HEK293 (cell line): ENCODE data around the gene MRLN.

Experiments
- HOXD13 ChIP-seq: sonication (generic); formaldehyde crosslinking; IDR thresholded peaks from 2 replicates; pipeline ENCODE4 v1.8.0; 2022; ENCODE audit warnings: missing genetic modification reagents, borderline replicate concordance
- KLF10 ChIP-seq: fragments of 450-650 bp; IDR thresholded peaks from 2 replicates; pipeline ENCODE4 v1.5.1; 2018; ENCODE audit warnings: missing biosample characterization, mild to moderate bottlenecking, missing genetic modification characterization
- KLF16 ChIP-seq: fragments of 450-650 bp; formaldehyde crosslinking; IDR thresholded peaks from 2 replicates; pipeline ENCODE4 v1.5.1; 2017; ENCODE audit warnings: missing biosample characterization, missing genetic modification characterization
- SALL2 ChIP-seq: fragments of 450-650 bp; formaldehyde crosslinking; IDR thresholded peaks from 2 replicates; pipeline ENCODE4 v1.5.0; 2017; ENCODE audit warnings: missing biosample characterization, mild to moderate bottlenecking, missing genetic modification characterization, borderline replicate concordance
- SP3 ChIP-seq: fragments of 450-650 bp; formaldehyde crosslinking; IDR thresholded peaks from 2 replicates; pipeline ENCODE4 v1.5.1; 2016; ENCODE audit warnings: missing biosample characterization, missing genetic modification characterization
- SP7 ChIP-seq: fragments of 450-650 bp; formaldehyde crosslinking; IDR thresholded peaks from 2 replicates; pipeline ENCODE4 v1.5.1; 2016; ENCODE audit warnings: missing biosample characterization, missing genetic modification characterization
- ZBTB1 ChIP-seq: fragments of 450-650 bp; formaldehyde crosslinking; IDR thresholded peaks from 2 replicates; pipeline ENCODE4 v1.5.1; 2016; ENCODE audit warnings: missing biosample characterization, missing genetic modification characterization
- ZBTB17 ChIP-seq: fragments of 450-650 bp; formaldehyde crosslinking; IDR thresholded peaks from 2 replicates; pipeline ENCODE4 v1.5.1; 2016; ENCODE audit warnings: missing biosample characterization, missing genetic modification characterization
- ZBTB21 ChIP-seq: fragments of 450-650 bp; formaldehyde crosslinking; IDR thresholded peaks from 2 replicates; pipeline ENCODE4 v1.5.1; 2017; ENCODE audit warnings: missing biosample characterization, missing genetic modification characterization
- ZBTB48 ChIP-seq: fragments of 450-650 bp; formaldehyde crosslinking; IDR thresholded peaks from 2 replicates; pipeline ENCODE4 v1.5.1; 2016; ENCODE audit warnings: missing biosample characterization, missing genetic modification characterization
- ZBTB8A ChIP-seq: fragments of 450-650 bp; formaldehyde crosslinking; IDR thresholded peaks from 2 replicates; pipeline ENCODE4 v1.5.1; 2016; ENCODE audit warnings: missing biosample characterization, missing genetic modification characterization
- ZEB2 ChIP-seq: fragments of 450-650 bp; formaldehyde crosslinking; IDR thresholded peaks from 2 replicates; pipeline ENCODE4 v1.5.1; 2016; ENCODE audit warnings: missing biosample characterization, missing genetic modification characterization
- ZFP37 ChIP-seq: fragments of 450-650 bp; formaldehyde crosslinking; IDR thresholded peaks from 2 replicates; pipeline ENCODE4 v1.5.1; 2016; ENCODE audit warnings: missing biosample characterization, missing genetic modification characterization
- ZFP69B ChIP-seq: fragments of 450-650 bp; formaldehyde crosslinking; IDR thresholded peaks from 2 replicates; pipeline ENCODE4 v1.5.1; 2016; ENCODE audit warnings: missing biosample characterization, missing genetic modification characterization
- ZNF114 ChIP-seq: fragments of 450-650 bp; formaldehyde crosslinking; IDR thresholded peaks from 2 replicates; pipeline ENCODE4 v1.5.0; 2017; ENCODE audit warnings: missing biosample characterization, missing genetic modification characterization
- ZNF239 ChIP-seq: fragments of 450-650 bp; formaldehyde crosslinking; IDR thresholded peaks from 2 replicates; pipeline ENCODE4 v1.5.1; 2016; ENCODE audit warnings: missing biosample characterization, missing genetic modification characterization
- ZNF311 ChIP-seq: fragments of 450-650 bp; formaldehyde crosslinking; IDR thresholded peaks from 2 replicates; pipeline ENCODE4 v1.5.1; 2017; ENCODE audit warnings: missing biosample characterization, missing genetic modification characterization, borderline replicate concordance
- ZNF354C ChIP-seq: fragments of 450-650 bp; formaldehyde crosslinking; IDR thresholded peaks from 2 replicates; pipeline ENCODE4 v1.5.1; 2016; ENCODE audit warnings: missing biosample characterization, missing genetic modification characterization, low read depth, borderline replicate concordance
- ZNF416 ChIP-seq: fragments of 450-650 bp; formaldehyde crosslinking; IDR thresholded peaks from 2 replicates; pipeline ENCODE4 v1.5.1; 2016; ENCODE audit warnings: missing biosample characterization, missing genetic modification characterization
- ZNF629 ChIP-seq: fragments of 450-650 bp; formaldehyde crosslinking; IDR thresholded peaks from 2 replicates; pipeline ENCODE4 v1.5.1; 2017; ENCODE audit warnings: missing biosample characterization, missing genetic modification characterization
- ZNF658 ChIP-seq: fragments of 450-650 bp; formaldehyde crosslinking; IDR thresholded peaks from 2 replicates; pipeline ENCODE4; 2016; ENCODE audit warnings: missing biosample characterization, missing genetic modification characterization
- ZNF660 ChIP-seq: fragments of 450-650 bp; IDR thresholded peaks from 2 replicates; pipeline ENCODE4 v1.5.1; 2018; ENCODE audit warnings: missing biosample characterization, mild to moderate bottlenecking, missing genetic modification characterization
- ZNF785 ChIP-seq: fragments of 450-650 bp; formaldehyde crosslinking; IDR thresholded peaks from 2 replicates; pipeline ENCODE4 v1.5.1; 2016; ENCODE audit warnings: missing biosample characterization, missing genetic modification characterization
- ZNF837 ChIP-seq: fragments of 450-650 bp; formaldehyde crosslinking; IDR thresholded peaks from 2 replicates; pipeline ENCODE4 v1.5.1; 2016; ENCODE audit warnings: missing biosample characterization, missing genetic modification characterization
- ZSCAN23 ChIP-seq: fragments of 450-650 bp; formaldehyde crosslinking; IDR thresholded peaks from 2 replicates; pipeline ENCODE4 v1.5.1; 2016; ENCODE audit warnings: missing biosample characterization, missing genetic modification characterization
- TF ChIP-seq, protein P1 (sequence below): fragments of 450-650 bp; formaldehyde crosslinking; IDR thresholded peaks from 2 replicates; pipeline ENCODE4 v1.5.1; 2017; ENCODE audit warnings: missing biosample characterization, missing genetic modification characterization
- TF ChIP-seq, protein P2 (sequence below): fragments of 450-650 bp; formaldehyde crosslinking; IDR thresholded peaks from 2 replicates; pipeline ENCODE4 v1.5.1; 2016; ENCODE audit warnings: missing biosample characterization, missing genetic modification characterization
- TF ChIP-seq, protein P3 (sequence below): fragments of 450-650 bp; formaldehyde crosslinking; IDR thresholded peaks from 2 replicates; pipeline ENCODE4 v1.5.1; 2016; ENCODE audit warnings: missing biosample characterization, missing genetic modification characterization
- TF ChIP-seq, protein P4 (sequence below): fragments of 450-650 bp; formaldehyde crosslinking; IDR thresholded peaks from 2 replicates; pipeline ENCODE4 v1.5.1; 2016; ENCODE audit warnings: missing biosample characterization, missing genetic modification characterization
- TF ChIP-seq, protein P5 (sequence below): fragments of 450-650 bp; formaldehyde crosslinking; IDR thresholded peaks from 2 replicates; pipeline ENCODE4 v1.5.1; 2017; ENCODE audit warnings: missing biosample characterization, missing genetic modification characterization

The MRLN gene

DNA sequence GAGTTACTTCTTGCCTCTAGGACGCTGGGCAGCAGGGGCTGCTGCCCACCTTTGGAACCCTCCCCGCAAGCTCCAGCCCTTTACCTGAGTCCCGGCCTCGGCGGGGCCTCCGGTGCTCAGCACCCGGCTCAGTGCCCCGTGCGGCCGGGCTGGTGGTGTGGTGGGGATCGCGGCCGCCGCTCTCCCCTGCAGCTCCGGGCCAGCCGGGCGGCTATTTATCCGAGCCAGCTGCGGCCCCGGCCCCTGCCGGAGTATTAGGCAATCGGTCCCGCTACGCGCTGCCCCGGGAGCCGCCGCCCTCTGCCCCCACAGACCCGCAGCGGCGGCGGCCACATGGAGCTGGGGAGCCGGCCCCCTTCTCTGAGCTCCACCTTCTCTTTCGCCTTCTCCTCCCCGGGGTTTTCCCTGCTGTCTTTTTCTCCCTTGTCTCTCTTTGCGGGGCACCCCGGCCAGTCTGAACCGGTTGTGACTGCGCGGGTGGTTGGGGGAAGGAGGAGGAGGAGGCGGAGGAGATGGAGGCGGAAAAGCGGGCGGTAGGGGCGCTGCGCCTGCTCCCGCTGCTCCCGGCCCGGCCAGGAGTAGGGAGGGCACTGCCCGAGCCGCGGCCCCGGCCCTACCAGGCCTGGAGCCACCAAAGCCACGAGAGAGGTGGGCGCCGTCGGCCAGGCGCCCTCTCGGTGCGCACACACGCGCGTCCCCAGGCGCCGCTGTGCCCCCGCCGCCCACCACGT lies 43.7 kb downstream of the MRLN start, which contains the start of gene SLC16A9 (continued):
- TF ChIP-seq ZBTB17 (tag by site-specific recombination) (no peak), ZBTB8A (tag by site-specific recombination) (peak; percentile 98), ZBTB48 (tag by site-specific recombination) (0 out of 2 replicates have a peak, but pooled peaks have one; percentile 1), ZEB2 (peak; percentile 78), ZNF660 (tag by site-specific recombination) (peak; percentile 55; the same call in 1 of the 2 replicates), ZNF311 (no peak), ZNF416 (no peak), SALL2 (tag by site-specific recombination) (no peak), ZBTB1 (tag by site-specific recombination) (no peak), ZNF629 (tag by site-specific recombination) (no peak), ZNF785 (tag by site-specific recombination) (no peak), SP7 (no peak; the same call in 1 of the 2 replicates), ZNF658 (tag by site-specific recombination) (no peak), KLF10 (tag by site-specific recombination) (no peak), ZNF837 (tag by site-specific recombination) (no peak), ZNF354C (tag by site-specific recombination) (no peak), KLF16 (tag by site-specific recombination) (peak; percentile 39; the same call in 1 of the 2 replicates), ZFP37 (tag by site-specific recombination) (0 out of 2 replicates have a peak, but pooled peaks have one; percentile 46), HOXD13 (no peak), ZBTB21 (tag by site-specific recombination) (no peak), ZSCAN23 (tag by site-specific recombination) (no peak), ZFP69B (tag by site-specific recombination) (no peak), SP3 (peak; percentile 62), ZNF239 (no peak), ZNF114 (tag by site-specific recombination) (no peak)
- TF ChIP-seq, protein P1, sequence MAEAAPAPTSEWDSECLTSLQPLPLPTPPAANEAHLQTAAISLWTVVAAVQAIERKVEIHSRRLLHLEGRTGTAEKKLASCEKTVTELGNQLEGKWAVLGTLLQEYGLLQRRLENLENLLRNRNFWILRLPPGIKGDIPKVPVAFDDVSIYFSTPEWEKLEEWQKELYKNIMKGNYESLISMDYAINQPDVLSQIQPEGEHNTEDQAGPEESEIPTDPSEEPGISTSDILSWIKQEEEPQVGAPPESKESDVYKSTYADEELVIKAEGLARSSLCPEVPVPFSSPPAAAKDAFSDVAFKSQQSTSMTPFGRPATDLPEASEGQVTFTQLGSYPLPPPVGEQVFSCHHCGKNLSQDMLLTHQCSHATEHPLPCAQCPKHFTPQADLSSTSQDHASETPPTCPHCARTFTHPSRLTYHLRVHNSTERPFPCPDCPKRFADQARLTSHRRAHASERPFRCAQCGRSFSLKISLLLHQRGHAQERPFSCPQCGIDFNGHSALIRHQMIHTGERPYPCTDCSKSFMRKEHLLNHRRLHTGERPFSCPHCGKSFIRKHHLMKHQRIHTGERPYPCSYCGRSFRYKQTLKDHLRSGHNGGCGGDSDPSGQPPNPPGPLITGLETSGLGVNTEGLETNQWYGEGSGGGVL (tag by site-specific recombination), result peak; percentile 50; the same call in 1 of the 2 replicates
- TF ChIP-seq, protein P2, sequence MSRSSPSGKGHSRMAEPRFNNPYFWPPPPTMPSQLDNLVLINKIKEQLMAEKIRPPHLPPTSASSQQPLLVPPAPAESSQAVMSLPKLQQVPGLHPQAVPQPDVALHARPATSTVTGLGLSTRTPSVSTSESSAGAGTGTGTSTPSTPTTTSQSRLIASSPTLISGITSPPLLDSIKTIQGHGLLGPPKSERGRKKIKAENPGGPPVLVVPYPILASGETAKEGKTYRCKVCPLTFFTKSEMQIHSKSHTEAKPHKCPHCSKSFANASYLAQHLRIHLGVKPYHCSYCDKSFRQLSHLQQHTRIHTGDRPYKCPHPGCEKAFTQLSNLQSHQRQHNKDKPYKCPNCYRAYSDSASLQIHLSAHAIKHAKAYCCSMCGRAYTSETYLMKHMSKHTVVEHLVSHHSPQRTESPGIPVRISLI (tag by site-specific recombination), result no peak
- TF ChIP-seq, protein P3, sequence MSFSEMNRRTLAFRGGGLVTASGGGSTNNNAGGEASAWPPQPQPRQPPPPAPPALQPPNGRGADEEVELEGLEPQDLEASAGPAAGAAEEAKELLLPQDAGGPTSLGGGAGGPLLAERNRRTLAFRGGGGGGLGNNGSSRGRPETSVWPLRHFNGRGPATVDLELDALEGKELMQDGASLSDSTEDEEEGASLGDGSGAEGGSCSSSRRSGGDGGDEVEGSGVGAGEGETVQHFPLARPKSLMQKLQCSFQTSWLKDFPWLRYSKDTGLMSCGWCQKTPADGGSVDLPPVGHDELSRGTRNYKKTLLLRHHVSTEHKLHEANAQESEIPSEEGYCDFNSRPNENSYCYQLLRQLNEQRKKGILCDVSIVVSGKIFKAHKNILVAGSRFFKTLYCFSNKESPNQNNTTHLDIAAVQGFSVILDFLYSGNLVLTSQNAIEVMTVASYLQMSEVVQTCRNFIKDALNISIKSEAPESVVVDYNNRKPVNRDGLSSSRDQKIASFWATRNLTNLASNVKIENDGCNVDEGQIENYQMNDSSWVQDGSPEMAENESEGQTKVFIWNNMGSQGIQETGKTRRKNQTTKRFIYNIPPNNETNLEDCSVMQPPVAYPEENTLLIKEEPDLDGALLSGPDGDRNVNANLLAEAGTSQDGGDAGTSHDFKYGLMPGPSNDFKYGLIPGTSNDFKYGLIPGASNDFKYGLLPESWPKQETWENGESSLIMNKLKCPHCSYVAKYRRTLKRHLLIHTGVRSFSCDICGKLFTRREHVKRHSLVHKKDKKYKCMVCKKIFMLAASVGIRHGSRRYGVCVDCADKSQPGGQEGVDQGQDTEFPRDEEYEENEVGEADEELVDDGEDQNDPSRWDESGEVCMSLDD, result no peak
- TF ChIP-seq, protein P4, sequence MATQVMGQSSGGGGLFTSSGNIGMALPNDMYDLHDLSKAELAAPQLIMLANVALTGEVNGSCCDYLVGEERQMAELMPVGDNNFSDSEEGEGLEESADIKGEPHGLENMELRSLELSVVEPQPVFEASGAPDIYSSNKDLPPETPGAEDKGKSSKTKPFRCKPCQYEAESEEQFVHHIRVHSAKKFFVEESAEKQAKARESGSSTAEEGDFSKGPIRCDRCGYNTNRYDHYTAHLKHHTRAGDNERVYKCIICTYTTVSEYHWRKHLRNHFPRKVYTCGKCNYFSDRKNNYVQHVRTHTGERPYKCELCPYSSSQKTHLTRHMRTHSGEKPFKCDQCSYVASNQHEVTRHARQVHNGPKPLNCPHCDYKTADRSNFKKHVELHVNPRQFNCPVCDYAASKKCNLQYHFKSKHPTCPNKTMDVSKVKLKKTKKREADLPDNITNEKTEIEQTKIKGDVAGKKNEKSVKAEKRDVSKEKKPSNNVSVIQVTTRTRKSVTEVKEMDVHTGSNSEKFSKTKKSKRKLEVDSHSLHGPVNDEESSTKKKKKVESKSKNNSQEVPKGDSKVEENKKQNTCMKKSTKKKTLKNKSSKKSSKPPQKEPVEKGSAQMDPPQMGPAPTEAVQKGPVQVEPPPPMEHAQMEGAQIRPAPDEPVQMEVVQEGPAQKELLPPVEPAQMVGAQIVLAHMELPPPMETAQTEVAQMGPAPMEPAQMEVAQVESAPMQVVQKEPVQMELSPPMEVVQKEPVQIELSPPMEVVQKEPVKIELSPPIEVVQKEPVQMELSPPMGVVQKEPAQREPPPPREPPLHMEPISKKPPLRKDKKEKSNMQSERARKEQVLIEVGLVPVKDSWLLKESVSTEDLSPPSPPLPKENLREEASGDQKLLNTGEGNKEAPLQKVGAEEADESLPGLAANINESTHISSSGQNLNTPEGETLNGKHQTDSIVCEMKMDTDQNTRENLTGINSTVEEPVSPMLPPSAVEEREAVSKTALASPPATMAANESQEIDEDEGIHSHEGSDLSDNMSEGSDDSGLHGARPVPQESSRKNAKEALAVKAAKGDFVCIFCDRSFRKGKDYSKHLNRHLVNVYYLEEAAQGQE (tag by site-specific recombination), result no peak
- TF ChIP-seq, protein P5, sequence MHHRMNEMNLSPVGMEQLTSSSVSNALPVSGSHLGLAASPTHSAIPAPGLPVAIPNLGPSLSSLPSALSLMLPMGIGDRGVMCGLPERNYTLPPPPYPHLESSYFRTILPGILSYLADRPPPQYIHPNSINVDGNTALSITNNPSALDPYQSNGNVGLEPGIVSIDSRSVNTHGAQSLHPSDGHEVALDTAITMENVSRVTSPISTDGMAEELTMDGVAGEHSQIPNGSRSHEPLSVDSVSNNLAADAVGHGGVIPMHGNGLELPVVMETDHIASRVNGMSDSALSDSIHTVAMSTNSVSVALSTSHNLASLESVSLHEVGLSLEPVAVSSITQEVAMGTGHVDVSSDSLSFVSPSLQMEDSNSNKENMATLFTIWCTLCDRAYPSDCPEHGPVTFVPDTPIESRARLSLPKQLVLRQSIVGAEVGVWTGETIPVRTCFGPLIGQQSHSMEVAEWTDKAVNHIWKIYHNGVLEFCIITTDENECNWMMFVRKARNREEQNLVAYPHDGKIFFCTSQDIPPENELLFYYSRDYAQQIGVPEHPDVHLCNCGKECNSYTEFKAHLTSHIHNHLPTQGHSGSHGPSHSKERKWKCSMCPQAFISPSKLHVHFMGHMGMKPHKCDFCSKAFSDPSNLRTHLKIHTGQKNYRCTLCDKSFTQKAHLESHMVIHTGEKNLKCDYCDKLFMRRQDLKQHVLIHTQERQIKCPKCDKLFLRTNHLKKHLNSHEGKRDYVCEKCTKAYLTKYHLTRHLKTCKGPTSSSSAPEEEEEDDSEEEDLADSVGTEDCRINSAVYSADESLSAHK (tag by site-specific recombination), result no peak
